ENCODE measurements around the gene NAA16.

The NAA16 gene

DNA sequence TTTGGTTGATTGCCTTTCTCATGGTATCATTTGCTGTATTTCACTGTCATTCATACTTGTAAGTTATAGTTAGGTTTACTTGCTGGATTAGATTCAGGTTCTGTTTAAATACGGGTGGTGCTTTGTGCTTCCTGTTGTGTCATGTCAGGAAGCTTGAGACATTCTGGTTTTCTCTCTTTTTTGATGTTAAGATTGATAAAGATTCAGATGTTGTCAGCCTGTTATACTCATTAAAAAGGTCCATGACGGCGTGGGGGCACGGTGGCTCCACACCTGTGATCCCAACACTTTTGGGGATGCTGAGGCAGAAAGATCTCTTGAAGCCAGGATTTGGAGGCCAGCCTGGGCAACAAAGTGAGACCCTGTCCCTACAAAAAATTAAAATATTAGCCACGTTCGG is 45.7 kb downstream of the NAA16 start:
- DNase-seq, result no peak

DNA sequence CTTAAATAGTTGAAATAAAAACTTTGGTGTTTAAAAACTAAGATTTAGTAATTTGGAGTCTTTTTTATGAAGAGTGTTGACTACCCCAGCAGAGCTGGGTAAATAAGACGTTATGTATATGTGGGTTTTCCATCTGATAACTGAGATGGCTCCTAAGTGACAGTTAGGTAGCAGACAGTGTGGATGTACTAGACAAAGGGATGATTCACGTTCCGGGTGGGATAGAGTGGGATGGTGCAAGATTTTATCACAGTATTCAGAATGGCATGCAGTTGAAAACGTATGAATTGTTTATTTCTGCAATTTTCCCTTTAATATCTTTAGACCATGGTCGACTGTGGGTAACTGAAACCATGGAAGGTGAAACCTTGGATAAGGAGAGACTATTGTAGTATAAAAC is 50.4 kb downstream of the NAA16 start:
- DNase-seq, result no peak

DNA sequence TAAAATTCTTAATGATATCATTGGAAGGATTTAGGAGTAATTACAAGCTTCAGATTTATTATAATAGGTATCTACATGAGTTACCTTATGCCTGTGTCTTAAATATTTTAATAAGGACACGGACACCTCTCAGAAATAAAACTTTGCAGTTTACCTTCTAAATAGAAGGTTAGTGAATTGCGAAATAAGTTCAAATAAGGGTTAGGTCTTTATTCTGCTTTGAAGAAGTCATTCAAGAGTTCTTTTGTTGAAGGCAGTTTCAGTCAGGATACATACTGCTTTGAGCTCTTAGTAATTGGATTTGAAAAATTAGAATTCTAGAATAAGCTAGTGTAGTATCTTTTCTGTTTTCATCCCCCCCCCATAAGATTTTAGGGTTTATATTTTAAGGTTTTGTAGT is 53.0 kb downstream of the NAA16 start:
- DNase-seq, result no peak

DNA sequence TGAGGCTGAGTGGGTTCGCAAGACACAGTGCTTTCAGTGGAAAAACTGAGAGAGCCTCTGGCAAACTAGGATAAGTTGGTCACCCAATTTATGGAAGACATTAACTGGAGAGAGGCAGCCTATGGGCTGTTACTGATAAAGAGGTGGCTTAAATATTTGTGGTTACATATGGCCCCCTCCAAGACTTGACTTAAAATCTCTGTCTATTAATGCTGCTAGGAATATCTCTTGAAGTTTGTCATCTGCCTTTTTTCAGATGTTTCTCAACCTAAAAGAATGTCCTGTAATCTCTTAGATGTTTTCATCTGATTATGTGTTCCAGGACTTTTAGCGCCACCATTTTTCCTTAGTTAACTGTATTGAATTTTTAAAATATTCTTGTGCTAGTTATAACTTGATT is 54.6 kb downstream of the NAA16 start:
- peak; percentile 64 for DNase-seq

DNA sequence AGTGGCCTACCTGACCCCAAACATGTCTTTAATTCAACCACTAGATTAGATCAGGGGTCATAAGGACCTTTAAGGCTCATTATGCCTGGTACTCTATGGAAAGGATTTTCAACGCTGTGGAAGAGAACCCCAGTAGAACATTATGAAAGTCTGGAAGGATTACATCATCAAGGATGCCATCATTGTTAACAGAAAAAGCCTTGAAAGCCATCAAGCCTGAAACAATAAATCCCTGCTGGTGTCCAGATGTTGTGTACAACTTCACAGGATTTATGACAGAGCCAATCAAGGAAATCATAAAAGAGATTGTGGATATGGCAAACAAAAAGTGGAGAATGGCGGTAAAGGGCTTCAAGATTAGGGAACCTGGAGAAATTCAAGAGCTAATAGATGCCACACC is 59.7 kb downstream of the NAA16 start:
- no peak for DNase-seq

DNA sequence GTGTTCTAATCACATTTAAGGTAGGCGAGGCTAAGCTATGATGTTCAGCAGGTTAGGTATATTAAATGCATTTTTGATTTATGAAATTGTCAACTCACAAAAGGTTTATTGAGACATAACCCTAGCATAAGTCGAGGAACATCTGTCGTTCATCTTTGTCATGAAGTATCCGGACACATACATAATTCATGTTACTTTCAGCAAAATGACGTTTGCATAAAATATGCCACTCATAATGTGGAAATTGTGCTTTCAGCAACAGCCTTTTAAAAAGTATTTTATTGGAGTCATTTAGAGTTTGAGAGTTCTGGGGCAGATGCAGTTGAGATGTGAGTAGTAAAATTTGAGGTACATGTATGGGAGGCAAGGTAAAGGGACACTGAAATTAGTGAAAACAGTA is 66.4 kb downstream of the NAA16 start:
- DNase-seq, result no peak

DNA sequence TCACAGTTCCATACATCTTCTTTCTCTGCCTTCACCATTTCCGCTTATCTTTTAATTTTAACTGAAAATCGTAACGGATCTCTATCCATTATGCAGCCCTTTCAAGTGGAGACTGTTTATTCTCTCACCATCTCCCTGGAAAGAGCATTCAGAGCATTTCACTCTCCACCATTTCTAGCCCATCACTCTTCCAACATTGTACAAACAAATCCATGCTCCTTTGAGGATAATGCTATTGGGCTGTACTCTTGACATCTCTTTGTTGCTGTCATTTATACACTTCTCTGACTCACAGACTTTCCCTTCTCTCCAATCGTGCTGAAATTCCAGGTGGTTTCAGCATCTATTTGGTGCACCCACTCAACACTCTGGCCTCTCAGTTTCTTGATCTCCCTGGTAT is 71.4 kb downstream of the NAA16 start:
- no peak for DNase-seq

DNA sequence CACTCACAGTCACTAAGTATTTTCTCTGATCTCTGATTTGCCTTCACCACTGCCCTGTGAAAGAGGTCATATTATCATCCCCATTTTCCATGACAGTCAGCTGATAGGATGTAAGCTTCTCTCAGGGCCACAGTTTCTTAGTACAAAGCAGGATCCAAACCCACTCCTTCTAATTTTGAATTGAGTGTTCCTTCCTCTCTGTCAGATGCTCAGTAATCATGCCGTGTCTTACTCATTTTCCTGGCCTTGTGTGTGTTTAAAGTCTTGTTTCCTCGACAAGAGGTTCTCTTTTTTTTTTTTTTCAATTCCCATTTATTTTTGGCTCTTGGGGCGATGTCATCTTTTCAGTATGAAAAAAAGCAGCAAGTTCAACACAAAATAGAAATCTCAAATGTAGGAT is 72.3 kb downstream of the NAA16 start:
- peak; percentile 44 for DNase-seq

DNA sequence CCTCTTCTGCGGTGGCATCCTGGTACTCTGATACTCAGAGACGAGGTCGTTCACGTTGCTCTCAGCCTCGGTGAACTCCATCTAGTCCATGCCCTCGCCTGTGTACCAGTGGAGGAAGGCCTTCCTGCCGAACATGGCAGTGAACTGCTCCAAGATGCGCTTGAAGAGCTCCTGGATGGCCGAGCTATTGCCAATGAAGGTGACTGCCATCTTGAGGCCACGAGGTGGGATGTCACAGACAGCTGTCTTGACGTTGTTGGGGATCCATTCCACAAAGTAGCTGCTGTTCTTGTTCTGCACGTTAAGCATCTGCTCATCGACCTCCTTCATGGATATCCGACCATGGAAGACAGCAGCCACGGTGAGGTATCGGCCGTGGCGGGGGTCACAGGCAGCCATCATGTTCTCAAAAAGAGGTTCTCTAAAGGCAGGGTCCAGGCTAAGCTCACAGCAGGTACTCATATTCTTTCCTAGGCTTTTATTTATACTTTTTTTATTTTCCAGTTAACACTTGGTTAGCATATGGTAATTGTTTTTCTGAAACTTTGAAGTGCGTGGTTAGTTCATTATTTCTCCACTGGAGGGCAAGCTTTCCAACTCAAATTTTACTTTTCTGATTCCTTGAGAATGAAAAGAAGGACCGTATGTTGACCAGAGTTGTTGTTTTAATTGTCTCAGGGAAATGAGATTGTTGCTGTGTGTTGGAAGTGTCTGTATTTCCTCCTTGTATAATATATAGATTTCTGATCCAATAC is 73.9 kb downstream of the NAA16 start:
- DNase-seq, result peak; percentile 12

DNA sequence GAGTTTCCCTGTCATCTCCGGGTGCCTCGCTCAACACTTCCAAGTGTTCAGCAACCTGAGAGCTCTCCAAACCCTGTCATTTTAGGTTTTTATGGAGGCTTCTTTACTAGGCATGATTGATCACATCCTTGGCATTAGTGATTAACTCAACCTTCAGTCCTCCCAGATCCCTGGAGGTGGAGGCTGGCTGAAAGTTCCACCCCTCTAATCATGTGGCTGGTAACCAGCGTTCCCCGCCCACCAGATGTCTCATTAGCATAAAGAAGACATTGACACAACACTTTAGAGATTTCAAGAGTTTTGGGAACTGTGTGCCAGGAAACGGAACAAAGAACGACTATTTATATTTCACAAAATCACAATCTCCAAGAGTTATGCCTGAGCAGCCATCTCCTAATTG is 75.1 kb downstream of the NAA16 start:
- DNase-seq, result no peak

DNA sequence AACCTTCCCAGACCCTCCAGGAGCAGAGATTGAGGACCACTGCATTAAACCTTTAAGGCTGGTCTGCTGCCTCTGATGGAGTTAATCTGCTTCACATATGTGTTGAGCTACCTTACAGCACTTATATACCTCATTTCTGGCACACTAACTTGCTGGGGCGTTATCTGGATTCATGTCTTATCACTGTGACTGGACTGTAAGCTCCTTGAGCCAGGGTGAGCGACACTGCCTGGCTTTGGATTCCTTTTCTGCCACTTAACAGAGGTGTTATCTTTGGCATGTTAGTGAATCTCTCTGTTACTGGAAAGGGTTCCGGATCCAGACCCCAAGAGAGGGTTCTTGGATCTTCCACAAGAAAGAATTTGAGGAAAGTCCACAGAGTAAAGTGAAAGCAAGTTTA is 76.5 kb downstream of the NAA16 start:
- DNase-seq, result no peak

DNA sequence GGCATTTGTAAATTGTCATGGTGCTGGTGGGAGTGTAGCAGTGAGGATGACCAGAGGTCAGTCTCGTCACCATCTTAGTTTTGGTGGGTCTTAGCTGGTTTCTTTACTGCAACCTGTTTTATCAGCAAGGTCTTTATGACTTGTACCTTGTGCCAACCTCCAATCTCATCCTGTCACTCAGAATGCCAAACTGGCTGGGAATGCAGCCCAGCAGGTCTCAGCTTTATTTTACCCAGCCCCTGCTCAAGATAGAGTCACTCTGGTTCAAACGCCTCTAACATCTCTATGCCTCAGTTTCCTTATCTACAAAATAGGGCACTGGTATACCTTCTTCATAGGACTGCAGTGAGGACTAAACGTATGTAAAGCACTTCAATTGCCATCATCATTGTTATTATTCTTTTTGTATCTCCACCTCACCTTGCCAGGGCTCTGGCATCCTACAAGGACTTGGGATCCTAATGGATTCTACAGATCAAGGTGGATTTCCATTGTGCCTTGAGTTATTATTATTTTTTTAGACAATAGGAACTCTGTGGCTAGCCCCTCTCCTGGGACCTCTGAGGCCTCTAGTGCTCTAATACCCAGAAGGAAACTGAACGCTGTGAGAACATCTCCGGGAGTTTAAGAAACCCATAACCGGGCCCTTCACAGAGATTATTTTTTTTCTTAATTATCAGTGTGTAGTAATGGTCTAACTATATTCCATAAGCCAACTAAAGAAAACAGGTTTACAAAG is 77.2 kb downstream of the NAA16 start:
- DNase-seq, result no peak

DNA sequence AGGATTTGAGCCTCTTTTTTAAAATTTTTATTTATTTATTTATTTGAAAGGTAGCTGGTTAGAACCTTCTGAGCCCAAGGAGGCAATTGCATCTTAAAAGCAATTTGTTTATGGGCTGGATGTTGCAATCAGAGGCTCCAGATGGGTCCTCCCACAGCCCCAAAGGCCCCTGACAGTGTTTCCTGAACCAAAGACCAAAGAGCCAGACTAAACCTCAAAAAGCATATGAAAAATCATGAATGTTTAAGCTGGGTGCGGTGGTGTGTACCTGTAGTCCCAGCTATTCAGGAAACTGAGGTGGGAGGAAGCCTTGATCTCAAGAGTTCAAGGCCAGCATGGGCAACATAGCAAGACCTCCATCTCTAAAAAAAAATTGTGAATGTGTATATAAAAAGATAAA is 78.5 kb downstream of the NAA16 start:
- DNase-seq, result no peak

DNA sequence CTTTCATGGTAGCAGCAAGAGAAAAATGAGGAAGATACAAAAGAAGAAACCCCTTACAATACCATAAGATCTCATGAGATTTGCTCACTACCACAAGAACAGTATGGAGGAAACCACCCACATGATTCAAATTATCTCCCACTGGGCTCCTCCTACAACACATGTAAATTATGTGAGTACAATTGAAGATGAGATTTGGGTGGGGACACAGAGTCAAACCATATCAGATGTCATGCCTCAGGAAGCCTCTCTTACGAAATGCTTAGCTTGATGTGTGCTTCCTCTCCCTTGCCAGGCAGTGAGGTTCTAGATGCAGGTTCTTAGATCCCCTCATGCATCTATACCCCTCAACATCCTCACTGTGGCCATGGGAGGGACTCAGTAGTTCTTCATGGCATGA is 83.1 kb downstream of the NAA16 start:
- no peak for DNase-seq

DNA sequence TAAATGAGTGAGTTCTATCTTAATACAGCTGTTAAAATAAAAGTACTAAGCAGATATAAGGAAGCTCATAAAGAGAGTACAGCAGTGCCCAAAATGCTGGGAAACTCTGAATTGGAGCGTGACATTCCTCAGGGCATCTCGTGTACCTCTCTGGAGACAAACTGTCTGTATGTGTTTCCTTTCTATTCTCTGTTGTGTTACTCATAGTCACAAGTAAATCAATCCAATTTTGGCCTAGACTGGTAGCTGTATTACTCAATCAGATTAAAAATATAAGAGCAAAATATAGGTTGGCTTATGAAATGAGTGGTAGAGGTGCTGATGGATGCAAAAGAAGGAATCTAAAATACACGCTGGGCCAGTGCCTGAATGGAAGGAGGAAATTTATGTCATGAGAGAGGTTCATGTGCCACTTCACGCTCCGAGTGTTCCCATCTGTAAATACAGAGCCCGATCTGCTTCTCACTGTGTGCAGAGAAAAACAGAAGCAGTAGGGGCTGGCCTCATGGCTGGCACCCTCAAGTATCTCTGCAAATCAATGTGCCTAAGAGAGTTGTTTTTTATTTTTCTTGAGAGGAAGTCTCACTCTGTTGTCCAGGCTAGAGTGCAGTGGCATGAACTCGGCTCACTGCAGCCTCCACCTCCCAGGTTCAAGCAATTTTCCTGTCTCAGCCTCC is 87.6 kb downstream of the NAA16 start:
- DNase-seq, result no peak

DNA sequence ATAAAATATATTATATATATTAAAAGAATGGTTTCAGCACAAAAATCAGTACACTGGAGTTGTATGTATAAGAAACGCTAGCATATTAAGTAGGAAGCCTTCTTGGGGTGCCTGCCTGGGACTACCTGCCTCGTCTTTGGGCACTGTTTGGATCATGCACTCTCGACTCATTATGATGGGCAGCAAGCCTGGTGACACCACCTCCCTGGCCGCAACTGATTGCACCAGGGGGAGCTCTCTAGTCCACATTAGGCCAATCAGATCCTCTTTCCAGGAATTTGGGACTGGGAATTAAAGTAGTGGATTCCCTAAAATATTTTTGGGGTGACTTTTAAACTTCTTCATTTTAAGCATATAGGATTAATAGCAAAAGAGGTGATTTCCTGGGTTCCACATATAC is 90.3 kb downstream of the NAA16 start:
- no peak for DNase-seq

DNA sequence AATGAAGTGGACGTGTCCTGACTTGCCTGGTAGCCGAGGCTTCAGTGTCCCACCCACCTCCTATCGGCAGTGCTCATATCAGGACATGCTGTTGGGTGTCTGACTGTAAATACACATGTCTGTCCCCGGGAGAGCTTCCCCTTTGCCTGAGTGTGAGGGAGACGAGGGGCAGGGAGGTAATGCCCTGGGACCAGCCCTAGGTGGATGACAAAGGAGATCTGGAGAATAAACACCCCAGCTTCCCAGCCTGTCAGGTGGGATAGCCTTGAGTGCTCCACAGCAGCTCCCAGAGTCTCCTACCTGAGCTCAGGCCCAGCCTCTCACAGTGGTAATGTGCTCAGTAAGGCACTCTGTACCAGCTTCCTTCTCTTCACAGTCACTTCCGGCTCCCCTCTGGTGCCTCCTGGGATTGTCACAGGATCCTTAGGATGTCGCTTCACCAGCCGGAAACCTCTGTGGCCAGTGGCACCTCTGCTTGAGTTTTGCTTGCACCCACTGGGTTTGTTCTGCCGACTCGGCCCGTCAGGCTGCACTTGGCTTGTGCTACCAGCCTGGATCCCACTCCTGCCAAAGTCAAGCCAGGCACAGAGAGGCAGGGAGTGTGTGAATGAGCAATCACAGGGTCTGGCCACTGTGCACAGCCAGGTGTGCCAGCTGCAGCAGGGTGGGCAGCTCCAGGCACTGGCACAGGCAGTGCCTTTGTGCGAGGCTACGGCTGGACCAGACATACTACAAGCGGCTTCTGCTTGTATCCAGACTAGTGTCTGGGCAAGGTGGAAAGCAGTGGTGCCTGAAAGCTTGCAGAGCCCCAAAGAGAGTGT is 91.8 kb downstream of the NAA16 start:
- DNase-seq, result no peak

DNA sequence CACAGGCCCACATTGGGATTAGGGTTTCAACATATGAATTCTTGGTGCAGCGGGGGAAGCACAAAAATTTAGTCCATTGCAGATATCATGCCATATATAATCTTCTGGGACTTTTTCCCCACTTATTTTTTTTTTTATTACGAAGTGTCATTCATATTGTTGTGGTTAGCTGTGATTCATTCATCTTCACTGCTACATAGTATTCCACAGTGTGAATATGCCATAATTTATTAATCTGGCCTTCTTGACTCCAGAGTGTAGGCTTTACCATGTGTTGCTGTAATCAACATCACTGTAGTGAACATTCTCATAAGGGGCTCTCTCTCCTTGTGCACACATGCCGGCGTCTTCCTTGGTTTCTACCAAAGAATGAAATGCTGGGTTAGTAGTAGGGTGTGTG is 92.9 kb downstream of the NAA16 start:
- DNase-seq, result no peak

DNA sequence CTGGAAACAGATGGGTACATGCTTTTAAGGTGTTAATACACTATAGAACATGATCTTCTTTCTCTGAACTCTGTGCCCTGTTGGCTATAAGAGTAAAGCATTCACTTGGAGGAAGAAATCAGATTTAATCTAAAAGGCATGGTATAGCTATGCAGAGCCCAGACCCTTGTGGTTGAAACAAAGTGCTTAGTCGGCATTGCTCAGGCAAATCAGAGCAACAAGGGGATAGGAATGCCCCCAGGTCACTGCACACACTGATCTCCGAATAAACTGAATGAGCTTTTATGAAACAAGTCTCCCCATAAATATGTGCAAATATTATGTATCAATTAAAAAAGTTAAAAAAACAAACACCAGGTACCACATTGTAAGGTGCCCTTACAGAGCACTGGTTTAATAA is 94.3 kb downstream of the NAA16 start:
- no peak for DNase-seq

DNA sequence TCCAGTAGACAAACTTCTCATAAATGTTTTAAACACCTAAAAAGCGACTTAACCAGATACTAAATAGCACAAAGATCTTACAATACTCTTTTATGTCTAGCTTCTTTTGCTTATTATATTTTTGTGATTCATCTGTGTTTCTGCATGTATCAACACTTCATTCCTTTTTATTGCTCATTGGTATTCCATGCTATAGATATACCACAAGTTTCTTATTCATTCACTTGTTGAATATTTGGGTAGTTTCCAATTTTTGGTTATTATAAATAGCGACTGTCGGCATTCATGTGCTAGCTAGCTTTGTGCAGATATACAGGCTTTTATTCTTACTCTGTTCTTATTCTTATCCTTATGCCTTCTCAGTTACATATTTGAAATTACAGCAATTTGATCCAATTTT is 96.3 kb downstream of the NAA16 start:
- peak; percentile 67 for DNase-seq

DNA sequence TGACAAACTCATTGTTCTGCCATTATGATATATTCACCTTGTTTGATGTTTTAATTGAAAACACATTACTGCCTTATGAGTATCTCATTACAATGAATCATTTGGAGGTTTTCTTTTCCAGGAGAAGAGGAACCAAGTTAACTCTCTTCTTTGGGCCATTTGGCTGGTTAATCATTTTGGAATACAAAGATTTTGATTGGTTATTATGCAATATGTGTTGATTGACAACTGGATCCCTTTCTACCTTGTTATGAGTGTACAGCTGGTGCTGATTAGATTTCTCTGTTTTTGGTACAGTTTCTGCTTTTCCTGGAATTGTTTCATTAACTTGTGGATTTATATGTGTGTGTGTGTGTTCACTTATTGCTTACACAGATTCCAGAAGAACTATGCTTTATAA is 97.1 kb downstream of the NAA16 start:
- no peak for DNase-seq

DNA sequence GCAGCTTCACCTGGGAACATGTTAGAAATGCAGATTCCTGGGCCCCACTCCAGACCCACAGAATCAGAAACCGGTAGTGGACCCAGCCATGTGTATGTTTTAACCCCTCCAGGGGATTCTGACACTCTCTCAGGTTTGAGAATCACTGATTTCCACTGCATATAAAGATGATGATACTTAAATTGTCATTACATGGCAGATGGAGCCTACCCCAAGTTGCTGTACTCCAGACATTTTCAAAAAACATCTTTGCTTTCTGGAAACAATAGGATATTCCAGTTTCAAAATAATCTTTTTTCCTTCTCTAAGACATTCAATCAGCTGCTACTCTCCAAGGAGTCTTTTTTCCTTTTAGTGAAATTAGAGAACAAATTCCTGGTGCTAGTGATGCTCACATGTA is 97.7 kb downstream of the NAA16 start:
- no peak for DNase-seq

DNA sequence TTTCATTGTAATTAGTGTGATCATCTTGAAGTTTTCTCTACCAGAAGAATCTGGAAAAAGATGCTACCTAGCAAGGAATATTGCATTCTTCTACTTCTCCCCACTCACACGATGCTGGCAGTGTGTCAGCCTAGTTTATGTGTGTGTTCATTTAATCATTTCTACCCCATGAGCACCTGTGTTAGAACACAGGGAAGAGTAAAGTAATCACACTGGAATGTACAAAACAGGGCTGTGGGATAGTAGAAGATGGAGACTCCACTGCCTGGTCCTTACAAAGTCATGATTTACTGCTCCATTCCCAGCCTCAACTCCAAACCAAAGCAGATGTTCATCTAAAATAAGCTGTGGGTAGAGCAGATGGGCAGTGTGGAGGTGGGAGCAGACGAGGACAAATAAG is 98.5 kb downstream of the NAA16 start:
- no peak for DNase-seq

Measured in fibroblast of skin of back (primary cell).